Ascending aorta (tissue), 2 donors: ENCODE results near the gene WNT11. TPM values are rescaled to one million over a fixed set of nuclear protein-coding genes. Genes with fewer than 3 reads are reported as not detected.

ENCODE experiments used
- DNase-seq, 2 donors: peaks; one replicate each; pipeline ENCODE4 v3.0.0-alpha.2; 2019; ENCODE audit warnings: low spot score in 2 of 2
- H3K27ac ChIP-seq, 2 donors: fragments of 200-600 bp; sonication (generic); one replicate each; pipeline ENCODE4 v1.5.1; 2016 to 2017; ENCODE audit warnings: mild to moderate bottlenecking in 1 of 2
- H3K27me3 ChIP-seq: fragments of 200-600 bp; sonication (generic); one replicate; pipeline ENCODE4 v1.5.1; 2017
- H3K36me3 ChIP-seq, 2 donors: fragments of 200-600 bp; sonication (generic); one replicate each; pipeline ENCODE4 v1.5.1; 2016
- H3K4me1 ChIP-seq, 2 donors: fragments of 200-600 bp; sonication (generic); one replicate each; pipeline ENCODE4 v1.5.1; 2016 to 2017; ENCODE audit warnings: mild to moderate bottlenecking in 1 of 2
- H3K4me3 ChIP-seq, 2 donors: fragments of 200-600 bp; sonication (generic); one replicate each; pipeline ENCODE4 v1.5.1; 2016 to 2017; ENCODE audit warnings: mild to moderate bottlenecking in 1 of 2
- H3K9me3 ChIP-seq, 2 donors: fragments of 200-600 bp; sonication (generic); one replicate each; pipeline ENCODE4 v1.5.1; 2016
- intact Hi-C: fragments of 100-400 bp; cut with DNase I; formaldehyde crosslinking; loops from one replicate; pipeline ENCODE4 v1.15.1; 2023
- total RNA-seq: library from RNA; depleted of rRNA; stranded (reverse); fragments of >200 nt; gene quantifications from one replicate; pipeline ENCODE4 v1.1.0, GENCODE V29; 2016
- TF ChIP-seq, protein P1 (sequence below), 3 experiments: fragments of 200-600 bp in 2 of 3; fragments of 450-650 bp in 1 of 3; sonication (generic) in 2 of 3; IDR thresholded peaks; one replicate each; pipeline ENCODE4 v1.5.1; 2016 to 2019; ENCODE audit warnings: antibody characterized with exemption in 3 of 3, mild to moderate bottlenecking in 1 of 3, moderate library complexity in 1 of 3

Gene WNT11
- 11.7 TPM for total RNA-seq

- TF ChIP-seq, protein P1, sequence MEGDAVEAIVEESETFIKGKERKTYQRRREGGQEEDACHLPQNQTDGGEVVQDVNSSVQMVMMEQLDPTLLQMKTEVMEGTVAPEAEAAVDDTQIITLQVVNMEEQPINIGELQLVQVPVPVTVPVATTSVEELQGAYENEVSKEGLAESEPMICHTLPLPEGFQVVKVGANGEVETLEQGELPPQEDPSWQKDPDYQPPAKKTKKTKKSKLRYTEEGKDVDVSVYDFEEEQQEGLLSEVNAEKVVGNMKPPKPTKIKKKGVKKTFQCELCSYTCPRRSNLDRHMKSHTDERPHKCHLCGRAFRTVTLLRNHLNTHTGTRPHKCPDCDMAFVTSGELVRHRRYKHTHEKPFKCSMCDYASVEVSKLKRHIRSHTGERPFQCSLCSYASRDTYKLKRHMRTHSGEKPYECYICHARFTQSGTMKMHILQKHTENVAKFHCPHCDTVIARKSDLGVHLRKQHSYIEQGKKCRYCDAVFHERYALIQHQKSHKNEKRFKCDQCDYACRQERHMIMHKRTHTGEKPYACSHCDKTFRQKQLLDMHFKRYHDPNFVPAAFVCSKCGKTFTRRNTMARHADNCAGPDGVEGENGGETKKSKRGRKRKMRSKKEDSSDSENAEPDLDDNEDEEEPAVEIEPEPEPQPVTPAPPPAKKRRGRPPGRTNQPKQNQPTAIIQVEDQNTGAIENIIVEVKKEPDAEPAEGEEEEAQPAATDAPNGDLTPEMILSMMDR (IDR thresholded peaks at IDR 0.05), result no peak
- intact Hi-C loops, result loop anchor here (5.0 kb wide), 1 partner anchor 176 kb away; the partner anchor contains the start of genes GVQW3 and THAP12
- H3K9me3 ChIP-seq, result no peaks in the 10 kb centered on the region
- peak within 1 kb of the TSS; percentile 70 to 76 for H3K4me3 ChIP-seq
- H3K4me1 ChIP-seq, result peaks cover 17 to 36% of the 10 kb centered on the region in 2 donors
- peak within 1 kb of the TSS in 1 of 2 donors; percentile 3 for H3K27ac ChIP-seq
- H3K36me3 ChIP-seq, result no peaks in the 10 kb centered on the region
- peaks cover 3% of the 10 kb centered on the region for H3K27me3 ChIP-seq
- peak in 1 of 2 donors; percentile 78 for DNase-seq
Observed at GRCh38 chr11:76206327-76207081, at the start of gene WNT11. TSS of gene WNT11 (minus strand) at chr11:76206502. CDS start at chr11:76206407, 95 bp downstream.

DNA sequence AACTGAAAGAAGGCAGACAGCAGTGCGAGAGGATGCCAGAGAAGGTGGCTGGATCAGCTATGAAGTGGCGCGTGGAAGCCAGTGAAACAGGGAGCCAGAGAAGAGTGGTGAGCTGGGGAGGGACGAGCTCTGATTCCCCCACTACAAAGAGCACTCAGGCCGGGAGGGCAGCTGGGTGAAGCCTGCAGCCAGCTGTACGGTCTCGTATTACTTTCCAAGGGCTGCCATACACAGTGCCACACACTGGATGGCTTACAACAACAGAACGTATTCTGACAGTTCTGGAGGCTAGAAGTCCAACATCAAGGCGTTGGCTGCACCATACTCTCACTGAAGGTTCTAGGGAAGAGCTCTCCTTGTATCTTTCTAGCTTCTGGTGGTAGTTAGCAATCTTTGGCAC, 47.1 kb upstream of the WNT11 start:
- Histone ChIP-seq H3K9me3 (no peaks in the 10 kb centered on the region), H3K36me3 (no peaks in the 10 kb centered on the region), H3K4me3 (no peak overlapping the region), H3K27me3 (no peaks in the 10 kb centered on the region), H3K27ac (no peak overlapping the region), H3K4me1 (no peaks in the 10 kb centered on the region)
- DNase-seq, result no peak
- intact Hi-C loops, result loop anchor here (5.0 kb wide), 1 partner anchor 49 kb away; no protein-coding TSS in a partner anchor
- TF ChIP-seq, protein P1 (IDR thresholded peaks at IDR 0.05), result no peak

GRCh38 chr11:76252631-76253070, 46.3 kb upstream of the WNT11 start:
- H3K4me3 ChIP-seq, result no peak overlapping the region
- H3K4me1 ChIP-seq, result no peaks in the 10 kb centered on the region
- H3K36me3 ChIP-seq, result no peaks in the 10 kb centered on the region
- no peaks in the 10 kb centered on the region for H3K27me3 ChIP-seq
- TF ChIP-seq, protein P1 (IDR thresholded peaks at IDR 0.05), result no peak
- intact Hi-C loops, result loop anchor here (5.0 kb wide), 1 partner anchor 50 kb away; no protein-coding TSS in a partner anchor
- DNase-seq, result no peak
- no peak overlapping the region for H3K27ac ChIP-seq
- H3K9me3 ChIP-seq, result no peaks in the 10 kb centered on the region

GRCh38 chr11:76251576-76251975, 45.3 kb upstream of the WNT11 start:
- DNase-seq, result no peak
- Histone ChIP-seq H3K4me3 (no peak overlapping the region), H3K27ac (no peak overlapping the region), H3K36me3 (no peaks in the 10 kb centered on the region), H3K9me3 (no peaks in the 10 kb centered on the region), H3K27me3 (no peaks in the 10 kb centered on the region), H3K4me1 (no peaks in the 10 kb centered on the region)
- TF ChIP-seq, protein P1 (IDR thresholded peaks at IDR 0.05), result no peak
- intact Hi-C loops, result loop anchor here (5.0 kb wide), 1 partner anchor 51 kb away; no protein-coding TSS in a partner anchor

DNA sequence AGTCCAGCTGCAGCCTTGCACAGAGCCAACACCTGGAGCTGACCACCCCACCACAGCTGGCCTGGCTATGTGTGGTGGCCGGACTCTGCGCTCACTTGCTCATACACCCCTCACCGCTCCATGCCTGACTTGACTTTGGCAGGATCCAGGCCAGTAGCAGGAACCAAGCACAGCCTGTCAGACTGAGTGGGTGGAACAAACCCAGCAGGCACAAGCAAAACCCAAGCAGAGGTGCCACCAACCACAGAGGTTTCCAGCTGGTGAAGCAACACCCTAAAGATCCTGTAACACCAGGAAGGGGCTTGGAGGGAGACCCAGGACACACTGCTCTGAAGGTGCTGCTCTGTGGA, 44.9 kb upstream of the WNT11 start:
- H3K4me1 ChIP-seq, result no peaks in the 10 kb centered on the region
- no peaks in the 10 kb centered on the region for H3K27me3 ChIP-seq
- H3K27ac ChIP-seq, result no peak overlapping the region
- no peak for DNase-seq
- H3K36me3 ChIP-seq, result no peaks in the 10 kb centered on the region
- TF ChIP-seq, protein P1 (IDR thresholded peaks at IDR 0.05), result no peak
- no peak overlapping the region for H3K4me3 ChIP-seq
- no peaks in the 10 kb centered on the region for H3K9me3 ChIP-seq
- intact Hi-C loops, result loop anchor here (5.0 kb wide), 1 partner anchor 51 kb away; no protein-coding TSS in a partner anchor
